BE2C (cell line): ENCODE measurements around the gene AMOT.

Experiments
- DNase-seq: peaks from one replicate; pipeline ENCODE4 v3.0.0-alpha.2; 2020
- H3K27me3 ChIP-seq: fragments of 250-450 bp; sonication (Bioruptor Pico); 2 replicates; pipeline ENCODE4 v1.5.1; 2020; ENCODE audit warnings: mild to moderate bottlenecking
- H3K36me3 ChIP-seq: fragments of 250-450 bp; sonication (Bioruptor Pico); 2 replicates; pipeline ENCODE4 v1.5.1; 2020; ENCODE audit warnings: mild to moderate bottlenecking
- H3K4me1 ChIP-seq: fragments of 250-450 bp; sonication (Bioruptor Pico); 2 replicates; pipeline ENCODE4 v1.5.1; 2020
- H3K4me3 ChIP-seq: 2 replicates; pipeline ENCODE4 v1.5.1; 2011; ENCODE audit warnings: low read depth, low read length
- H3K9me3 ChIP-seq: fragments of 250-450 bp; sonication (Bioruptor Pico); 2 replicates; pipeline ENCODE4 v1.5.1; 2020
- CTCF ChIP-seq: IDR thresholded peaks from 2 replicates; pipeline ENCODE4 v1.5.1; 2012; ENCODE audit warnings: mild to moderate bottlenecking, low read depth, low read length

The AMOT gene

GRCh38 chrX:112784692-112785091 lies 55.9 kb downstream of the AMOT start:
- DNase-seq, result no peak
- TF ChIP-seq CTCF, result no peak
- no peaks in the 10 kb centered on the region for H3K27me3 ChIP-seq
- H3K36me3 ChIP-seq, result no peaks in the 10 kb centered on the region
- H3K4me1 ChIP-seq, result no peaks in the 10 kb centered on the region
- no peaks in the 10 kb centered on the region for H3K9me3 ChIP-seq
- no peak overlapping the region for H3K4me3 ChIP-seq

GRCh38 chrX:112779139-112779538 lies 61.5 kb downstream of the AMOT start:
- Histone ChIP-seq H3K9me3 (no peaks in the 10 kb centered on the region), H3K36me3 (no peaks in the 10 kb centered on the region)

GRCh38 chrX:112774651-112775293 lies 65.9 kb downstream of the AMOT start:
- Histone ChIP-seq H3K36me3 (no peaks in the 10 kb centered on the region), H3K4me3 (no peak overlapping the region), H3K4me1 (no peaks in the 10 kb centered on the region), H3K9me3 (no peaks in the 10 kb centered on the region), H3K27me3 (no peaks in the 10 kb centered on the region)
- no peak for TF ChIP-seq CTCF
- no peak for DNase-seq

More at GRCh38 chrX:112779139-112779538, 61.5 kb downstream of the AMOT start:
- no peak overlapping the region for H3K4me3 ChIP-seq
- no peak for TF ChIP-seq CTCF
- no peak for DNase-seq
- no peaks in the 10 kb centered on the region for H3K27me3 ChIP-seq
- no peaks in the 10 kb centered on the region for H3K4me1 ChIP-seq

GRCh38 chrX:112774142-112774541 lies 66.5 kb downstream of the AMOT start:
- no peak for TF ChIP-seq CTCF
- Histone ChIP-seq H3K27me3 (no peaks in the 10 kb centered on the region), H3K4me3 (no peak overlapping the region), H3K36me3 (no peaks in the 10 kb centered on the region), H3K4me1 (no peaks in the 10 kb centered on the region), H3K9me3 (no peaks in the 10 kb centered on the region)
- no peak for DNase-seq

GRCh38 chrX:112769034-112769433 lies 71.6 kb downstream of the AMOT start:
- H3K9me3 ChIP-seq, result no peaks in the 10 kb centered on the region
- TF ChIP-seq CTCF, result no peak
- H3K4me1 ChIP-seq, result no peaks in the 10 kb centered on the region
- no peaks in the 10 kb centered on the region for H3K27me3 ChIP-seq
- H3K36me3 ChIP-seq, result no peaks in the 10 kb centered on the region
- no peak for DNase-seq
- no peak overlapping the region for H3K4me3 ChIP-seq

GRCh38 chrX:112768563-112768962 lies 72.1 kb downstream of the AMOT start:
- H3K4me1 ChIP-seq, result no peaks in the 10 kb centered on the region
- no peak for TF ChIP-seq CTCF
- H3K27me3 ChIP-seq, result no peaks in the 10 kb centered on the region
- DNase-seq, result no peak
- no peak overlapping the region for H3K4me3 ChIP-seq
- no peaks in the 10 kb centered on the region for H3K36me3 ChIP-seq
- no peaks in the 10 kb centered on the region for H3K9me3 ChIP-seq
